HEK293 (cell line): Measurements from ENCODE around the gene IGF2BP1.

Experiments
- CTCF ChIA-PET: fragments of 350-600 bp; formaldehyde crosslinking; extraction: SDS; loops from one replicate; lab custom pipeline; 2021; ENCODE audit warnings: antibody characterized with exemption; lab: Yijun Ruan, JAX
- POLR2A ChIA-PET: fragments of 300-600 bp; formaldehyde crosslinking; extraction: SDS; loops from one replicate; lab custom pipeline; 2020; ENCODE audit warnings: antibody characterized with exemption, inconsistent platforms; lab: Yijun Ruan, JAX
- H3K27ac ChIP-seq: fragments of 200-500 bp; sonication (Bioruptor generic); 2 replicates; pipeline ENCODE4 v1.5.1; 2014; ENCODE audit warnings: low read depth, low read length, control low read depth, inconsistent platforms; ENCODE audit errors: extremely low read depth
- H3K36me3 ChIP-seq, 2 experiments: fragments of 200-500 bp in 1 of 2; sonication (Bioruptor generic) in 1 of 2; 1 replicate in 1 of 2; 2 replicates in 1 of 2; pipeline ENCODE4 v1.5.1; 2014 to 2017; ENCODE audit warnings: inconsistent platforms in 2 of 2, low read length in 2 of 2; ENCODE audit not compliant: control insufficient read depth in 2 of 2, insufficient read depth in 1 of 2
- H3K4me1 ChIP-seq: fragments of 200-500 bp; sonication (Bioruptor generic); 2 replicates; pipeline ENCODE4 v1.5.1; 2014; ENCODE audit warnings: mild to moderate bottlenecking, low read length, inconsistent platforms; ENCODE audit not compliant: control insufficient read depth, insufficient read depth
- H3K4me3 ChIP-seq: 2 replicates; pipeline ENCODE4 v1.5.1; 2011; ENCODE audit warnings: low read depth, mild to moderate bottlenecking, control low read depth, low read length, moderate library complexity
- H3K9me3 ChIP-seq: fragments of 200-500 bp; sonication (Bioruptor generic); 2 replicates; pipeline ENCODE4 v1.5.1; 2014; ENCODE audit warnings: low read depth, low read length, inconsistent platforms; ENCODE audit not compliant: control insufficient read depth, insufficient read depth
- CTCF ChIP-seq: fragments of 450-650 bp; formaldehyde crosslinking; IDR thresholded peaks from 2 replicates; pipeline ENCODE4 v1.5.1; 2016; ENCODE audit warnings: missing biosample characterization, missing genetic modification characterization
- HOXD13 ChIP-seq: sonication (generic); formaldehyde crosslinking; IDR thresholded peaks from 2 replicates; pipeline ENCODE4 v1.8.0; 2022; ENCODE audit warnings: missing genetic modification reagents, borderline replicate concordance
- KLF17 ChIP-seq: fragments of 450-650 bp; formaldehyde crosslinking; IDR thresholded peaks from 2 replicates; pipeline ENCODE4 v1.5.1; 2016; ENCODE audit warnings: missing biosample characterization, missing genetic modification characterization
- OSR2 ChIP-seq: fragments of 450-650 bp; formaldehyde crosslinking; IDR thresholded peaks from 2 replicates; pipeline ENCODE4 v1.5.1; 2016; ENCODE audit warnings: missing biosample characterization, missing genetic modification characterization
- ZBTB10 ChIP-seq: fragments of 450-650 bp; formaldehyde crosslinking; IDR thresholded peaks from 2 replicates; pipeline ENCODE4 v1.5.1; 2016; ENCODE audit warnings: missing biosample characterization, missing genetic modification characterization
- ZFP69B ChIP-seq: fragments of 450-650 bp; formaldehyde crosslinking; IDR thresholded peaks from 2 replicates; pipeline ENCODE4 v1.5.1; 2016; ENCODE audit warnings: missing biosample characterization, missing genetic modification characterization
- ZNF112 ChIP-seq: fragments of 450-650 bp; formaldehyde crosslinking; IDR thresholded peaks from 2 replicates; pipeline ENCODE4 v1.5.0; 2017; ENCODE audit warnings: missing biosample characterization, missing genetic modification characterization
- ZNF157 ChIP-seq: fragments of 450-650 bp; formaldehyde crosslinking; IDR thresholded peaks from 2 replicates; pipeline ENCODE4 v1.5.1; 2016; ENCODE audit warnings: missing biosample characterization, missing genetic modification characterization
- ZNF18 ChIP-seq: fragments of 450-650 bp; formaldehyde crosslinking; IDR thresholded peaks from 2 replicates; pipeline ENCODE4 v1.5.1; 2016; ENCODE audit warnings: missing biosample characterization, missing genetic modification characterization
- ZNF2 ChIP-seq: fragments of 450-650 bp; formaldehyde crosslinking; IDR thresholded peaks from 2 replicates; pipeline ENCODE4 v1.5.1; 2016; ENCODE audit warnings: missing biosample characterization, missing genetic modification characterization
- ZNF248 ChIP-seq: fragments of 450-650 bp; formaldehyde crosslinking; IDR thresholded peaks from 2 replicates; pipeline ENCODE4 v1.5.1; 2017; ENCODE audit warnings: missing biosample characterization, missing genetic modification characterization
- ZNF302 ChIP-seq: fragments of 450-650 bp; formaldehyde crosslinking; IDR thresholded peaks from 2 replicates; pipeline ENCODE4 v1.5.1; 2016; ENCODE audit warnings: missing biosample characterization, missing genetic modification characterization, low read depth
- ZNF335 ChIP-seq: fragments of 450-650 bp; formaldehyde crosslinking; conservative IDR thresholded peaks from 2 replicates; pipeline ENCODE4 v1.5.1; 2016; ENCODE audit warnings: missing biosample characterization, missing genetic modification characterization
- ZNF354C ChIP-seq: fragments of 450-650 bp; formaldehyde crosslinking; IDR thresholded peaks from 2 replicates; pipeline ENCODE4 v1.5.1; 2016; ENCODE audit warnings: missing biosample characterization, missing genetic modification characterization, low read depth, borderline replicate concordance
- ZNF394 ChIP-seq: fragments of 450-650 bp; formaldehyde crosslinking; IDR thresholded peaks from 2 replicates; pipeline ENCODE4 v1.5.1; 2016; ENCODE audit warnings: missing biosample characterization, missing genetic modification characterization, mild to moderate bottlenecking, moderate library complexity, borderline replicate concordance
- ZNF544 ChIP-seq: fragments of 450-650 bp; formaldehyde crosslinking; IDR thresholded peaks from 2 replicates; pipeline ENCODE4 v1.5.0; 2017; ENCODE audit warnings: missing biosample characterization, missing genetic modification characterization
- ZNF561 ChIP-seq: fragments of 450-650 bp; IDR thresholded peaks from 2 replicates; pipeline ENCODE4 v1.5.1; 2018; ENCODE audit warnings: missing biosample characterization, missing genetic modification characterization, borderline replicate concordance
- ZNF571 ChIP-seq: fragments of 450-650 bp; formaldehyde crosslinking; IDR thresholded peaks from 2 replicates; pipeline ENCODE4 v1.5.0; 2017; ENCODE audit warnings: missing biosample characterization, missing genetic modification characterization
- ZNF585B ChIP-seq: fragments of 450-650 bp; formaldehyde crosslinking; IDR thresholded peaks from 2 replicates; pipeline ENCODE4 v1.5.1; 2016; ENCODE audit warnings: missing biosample characterization, missing genetic modification characterization
- ZNF623 ChIP-seq: fragments of 450-650 bp; formaldehyde crosslinking; IDR thresholded peaks from 2 replicates; pipeline ENCODE4 v1.5.1; 2016; ENCODE audit warnings: missing biosample characterization, missing genetic modification characterization
- ZNF660 ChIP-seq: fragments of 450-650 bp; IDR thresholded peaks from 2 replicates; pipeline ENCODE4 v1.5.1; 2018; ENCODE audit warnings: missing biosample characterization, mild to moderate bottlenecking, missing genetic modification characterization
- ZNF76 ChIP-seq: fragments of 450-650 bp; formaldehyde crosslinking; IDR thresholded peaks from 2 replicates; pipeline ENCODE4; 2016; ENCODE audit warnings: low read depth, missing biosample characterization, missing genetic modification characterization, borderline replicate concordance
- ZNF777 ChIP-seq: fragments of 450-650 bp; formaldehyde crosslinking; IDR thresholded peaks from 2 replicates; pipeline ENCODE4 v1.5.1; 2017; ENCODE audit warnings: missing biosample characterization, missing genetic modification characterization, borderline replicate concordance
- ZNF785 ChIP-seq: fragments of 450-650 bp; formaldehyde crosslinking; IDR thresholded peaks from 2 replicates; pipeline ENCODE4 v1.5.1; 2016; ENCODE audit warnings: missing biosample characterization, missing genetic modification characterization
- ZSCAN23 ChIP-seq: fragments of 450-650 bp; formaldehyde crosslinking; IDR thresholded peaks from 2 replicates; pipeline ENCODE4 v1.5.1; 2016; ENCODE audit warnings: missing biosample characterization, missing genetic modification characterization
- ZSCAN4 ChIP-seq: fragments of 450-650 bp; formaldehyde crosslinking; IDR thresholded peaks from 2 replicates; pipeline ENCODE4 v1.5.1; 2017; ENCODE audit warnings: missing biosample characterization, missing genetic modification characterization

The IGF2BP1 gene

GRCh38 chr17:48996722-48997102, 473 bp upstream of the IGF2BP1 start:
- Histone ChIP-seq H3K4me1 (peaks cover 26% of the 10 kb centered on the region), H3K27ac (peak overlapping the region; percentile 100), H3K9me3 (no peaks in the 10 kb centered on the region), H3K36me3 (peaks cover 0 to 12% of the 10 kb centered on the region in 2 experiments; a peak in 1 of 3 replicates), H3K4me3 (peak overlapping the region; percentile 64)
- ChIA-PET CTCF (interaction anchor here (0.6 to 13.1 kb wide), 6 partner anchors 25 to 88 kb away, joined by 3 to 129 read pairs (median 4); partner anchors contain the start of gene UBE2Z), POLR2A (interaction anchor here (0.6 to 5.6 kb wide), 27 partner anchors 10 to 1490 kb away, joined by 3 to 47 read pairs (median 5); partner anchors contain the start of genes ATP5MC1, HOXB9, SNF8 and TTLL6)
- TF ChIP-seq OSR2 (tag by site-specific recombination), result no peak
- no peak for TF ChIP-seq ZNF585B (tag by site-specific recombination)
- no peak for TF ChIP-seq ZNF354C
- TF ChIP-seq ZNF302 (tag by site-specific recombination), result no peak
- TF ChIP-seq ZNF660 (tag by site-specific recombination), result 0 out of 2 replicates have a peak, but pooled peaks have one; percentile 7
- no peak for TF ChIP-seq ZNF571 (tag by site-specific recombination)
- TF ChIP-seq ZNF561, result no peak
- no peak for TF ChIP-seq ZNF777 (tag by site-specific recombination)
- no peak for TF ChIP-seq ZNF394 (tag by site-specific recombination)
- peak; percentile 21; the same call in 1 of the 2 replicates for TF ChIP-seq ZNF335 (tag by site-specific recombination)
- no peak for TF ChIP-seq ZNF18 (tag by site-specific recombination)
- TF ChIP-seq ZNF76 (tag by site-specific recombination), result peak; percentile 13; the same call in 1 of the 2 replicates
- TF ChIP-seq HOXD13 (CRISPR knock-in tag), result no peak
- peak; percentile 87 for TF ChIP-seq ZBTB10 (tag by site-specific recombination)
- TF ChIP-seq ZNF544 (tag by site-specific recombination), result no peak

GRCh38 chr17:48997827-48998586, 822 bp downstream of the IGF2BP1 start:
- Histone ChIP-seq H3K36me3 (peaks cover 0 to 13% of the 10 kb centered on the region in 2 experiments; a peak in 1 of 3 replicates), H3K4me1 (peaks cover 25% of the 10 kb centered on the region), H3K27ac (peak overlapping the region; percentile 100), H3K4me3 (peak overlapping the region; percentile 64), H3K9me3 (no peaks in the 10 kb centered on the region)
- POLR2A ChIA-PET, result interaction anchor here (0.6 to 5.6 kb wide), 19 partner anchors 9 to 1933 kb away, joined by 3 to 47 read pairs (median 6); partner anchors contain the start of genes ATP5MC1, SNF8 and UBE2Z
- CTCF ChIA-PET, result interaction anchor here (0.6 to 13.1 kb wide), 10 partner anchors 10 to 520 kb away, joined by 3 to 129 read pairs (median 3); no protein-coding TSS in a partner anchor
- TF ChIP-seq ZNF157 (tag by site-specific recombination) (no peak), KLF17 (tag by site-specific recombination) (peak; percentile 78), ZNF785 (tag by site-specific recombination) (no peak), ZNF112 (tag by site-specific recombination) (no peak), ZNF2 (tag by site-specific recombination) (no peak), ZNF623 (tag by site-specific recombination) (no peak; the same call in 1 of the 2 replicates), ZNF248 (no peak), CTCF (peak; percentile 9; the same call in 1 of the 2 replicates), ZFP69B (no peak), ZSCAN23 (tag by site-specific recombination) (no peak), ZNF394 (tag by site-specific recombination) (no peak), ZSCAN4 (tag by site-specific recombination) (peak; percentile 39; the same call in 1 of the 2 replicates), ZNF777 (tag by site-specific recombination) (peak; percentile 23; the same call in 1 of the 2 replicates)
